Activated naive CD4-positive, alpha-beta T cell treated with anti-CD3 and anti-CD28 coated beads, Interleukin-2, amount 50 U/mL, for 72 hours (primary cell): ENCODE measurements around the gene FAM111A. TPM values are rescaled to one million over a fixed set of nuclear protein-coding genes. Genes with fewer than 3 reads are reported as not detected.
A peak's percentile ranks its signal among the peaks of the same experiment; 100 is the strongest.

Source experiments
- ATAC-seq, 2 donors: fragments of 150-1000 bp; cut with Tn5 transposase; 2 replicates each; pipeline ENCODE4 v1.10.0; 2021; ENCODE audit warnings: mild to moderate bottlenecking in 2 of 2, moderate library complexity in 2 of 2
- DNase-seq, 2 donors: peaks; one replicate each; pipeline ENCODE4 v3.0.0; 2021 to 2022; ENCODE audit warnings: low spot score in 2 of 2
- H3K27ac Mint-ChIP-seq, 2 donors: one replicate each; pipeline ENCODE4 v1.8.0; 2022; ENCODE audit warnings: mild to moderate bottlenecking in 2 of 2, mixed read lengths in 2 of 2
- H3K36me3 Mint-ChIP-seq, 2 donors: one replicate each; pipeline ENCODE4 v1.8.0; 2022; ENCODE audit warnings: mixed read lengths in 2 of 2
- H3K9me3 Mint-ChIP-seq, 2 donors: one replicate each; pipeline ENCODE4 v1.8.0; 2022; ENCODE audit warnings: mixed read lengths in 2 of 2
- total RNA-seq, 2 donors: library from RNA; stranded (reverse); gene quantifications; one replicate each; pipeline ENCODE4 v1.2.3, GENCODE V29; 2022

FAM111A gene
- total RNA-seq, 2 donors from 2014 or later = 86.7 to 128 TPM

DNA sequence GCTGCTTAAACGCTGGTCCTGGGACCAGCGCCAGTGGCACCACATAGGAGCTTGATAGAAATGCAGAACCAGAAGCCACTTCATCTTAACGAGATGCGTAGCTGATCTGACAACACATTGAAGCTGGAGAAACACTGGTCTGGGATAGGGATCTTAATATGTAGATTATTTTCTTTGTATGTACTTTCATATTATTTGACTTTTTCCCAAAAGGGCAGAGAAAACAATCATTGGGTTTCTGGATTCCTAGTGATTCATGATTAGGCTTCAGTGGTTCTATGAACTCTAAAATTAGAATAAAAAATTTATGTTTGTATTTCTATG lies 57.7 kb downstream of the FAM111A start:
- DNase-seq = no peak
- Mint-ChIP-seq H3K9me3 (peaks cover 0 to 12% of the 10 kb centered on the region in 2 donors), H3K36me3 (peaks cover 6 to 20% of the 10 kb centered on the region in 2 donors), H3K27ac (no peak overlapping the region)
- ATAC-seq = peak in 1 of 2 donors; percentile 63

DNA sequence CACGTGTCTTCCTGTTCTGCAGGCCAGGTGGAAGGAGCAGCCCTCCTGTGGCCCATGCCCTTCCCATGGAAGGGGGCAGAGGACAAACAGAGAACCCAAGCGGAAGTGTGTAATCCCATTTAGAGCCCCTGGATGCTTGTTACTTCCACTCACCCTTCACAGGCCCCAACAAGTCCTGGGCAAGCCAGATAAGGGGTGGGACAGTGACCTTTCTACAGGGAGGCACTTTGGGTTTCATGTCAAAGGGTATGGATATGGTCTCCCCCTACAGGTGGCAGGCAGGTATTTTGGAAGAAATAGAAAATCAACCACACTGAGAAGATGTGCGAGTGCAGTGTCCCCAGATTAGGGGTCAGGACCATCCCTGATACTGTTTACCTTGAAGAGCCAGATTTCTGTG lies 58.7 kb downstream of the FAM111A start:
- ATAC-seq = no peak
- H3K27ac Mint-ChIP-seq = no peak overlapping the region
- no peak for DNase-seq
- peaks cover 0 to 12% of the 10 kb centered on the region in 2 donors for H3K9me3 Mint-ChIP-seq
- H3K36me3 Mint-ChIP-seq = peaks cover 6 to 20% of the 10 kb centered on the region in 2 donors

Other genes with a start within 250 kb of the FAM111A start
- gene GLYATL1, start 203.4 kb upstream of the FAM111A start, total RNA-seq = not detected
- not detected for gene GLYATL1B, start 56.5 kb upstream of the FAM111A start, total RNA-seq
- 10 to 100 TPM; 42.8 to 47.6 TPM for gene FAM111B, start 35.6 kb upstream of the FAM111A start, total RNA-seq
- gene DTX4, start 29.3 kb downstream of the FAM111A start, total RNA-seq = under 1 TPM in 1 of 2 donors, not detected in 1; 0.16 TPM
- gene MPEG1, start 70.1 kb downstream of the FAM111A start, total RNA-seq = not detected
- gene OR5AN1, start 216.0 kb downstream of the FAM111A start, total RNA-seq = not detected